ENCODE results near the gene SDCBP2.

GRCh38 chr20:1280195-1281102 lies 48.5 kb downstream of the SDCBP2 start:
- TF ChIP-seq NRF1 (IDR thresholded peaks at IDR 0.05; ENCODE audit: low read depth, low read length) (no peak), POLR2AphosphoS5 (IDR thresholded peaks at IDR 0.05; ENCODE audit: low read depth, low read length) (no peak), CTCF (IDR thresholded peaks at IDR 0.05; ENCODE audit: control extremely low read depth in 1 of 3, insufficient read depth in 1 of 3, low read depth in 1 of 3, low read length in 3 of 3) (no peak), MAX (IDR thresholded peaks at IDR 0.05) (no peak), TCF12 (IDR thresholded peaks at IDR 0.05; ENCODE audit: low read depth, low read length) (no peak), CHD2 (IDR thresholded peaks at IDR 0.05; ENCODE audit: low read length) (no peak), EP300 (IDR thresholded peaks at IDR 0.05; ENCODE audit: borderline replicate concordance in 1 of 2, low read depth in 2 of 2, low read length in 2 of 2) (no peak), TEAD4 (IDR thresholded peaks at IDR 0.05; ENCODE audit: low read depth, low read length) (no peak), ATF2 (IDR thresholded peaks at IDR 0.05; ENCODE audit: low read length) (no peak), SP1 (IDR thresholded peaks at IDR 0.05; ENCODE audit: low read depth, low read length) (no peak), CEBPB (IDR thresholded peaks at IDR 0.05; ENCODE audit: low read depth, low read length) (no peak), EZH2 (IDR thresholded peaks at IDR 0.05; ENCODE audit: low read depth, low read length, severe bottlenecking) (no peak), JUND (IDR thresholded peaks at IDR 0.05; ENCODE audit: low read length) (no peak)

All from H1 (cell line).